PFSK-1 (cell line): ENCODE results near the gene SIRT6.

ENCODE experiments used
- POLR2AphosphoS5 ChIP-seq: IDR thresholded peaks from 2 replicates; pipeline ENCODE4 v1.6.1; 2012; ENCODE audit warnings: low read depth, mild to moderate bottlenecking, control low read depth, low read length, moderate library complexity
- TF ChIP-seq, protein P1 (sequence below), 2 experiments: IDR thresholded peaks; 2 replicates each; pipeline versions ENCODE4 v1.6.1 to v1.8.0; 2011 to 2012; ENCODE audit warnings: low read depth in 2 of 2, low read length in 2 of 2, control low read depth in 1 of 2, inconsistent platforms in 1 of 2, mild to moderate bottlenecking in 1 of 2, moderate library complexity in 1 of 2; ENCODE audit not compliant: insufficient read depth in 1 of 2

DNA sequence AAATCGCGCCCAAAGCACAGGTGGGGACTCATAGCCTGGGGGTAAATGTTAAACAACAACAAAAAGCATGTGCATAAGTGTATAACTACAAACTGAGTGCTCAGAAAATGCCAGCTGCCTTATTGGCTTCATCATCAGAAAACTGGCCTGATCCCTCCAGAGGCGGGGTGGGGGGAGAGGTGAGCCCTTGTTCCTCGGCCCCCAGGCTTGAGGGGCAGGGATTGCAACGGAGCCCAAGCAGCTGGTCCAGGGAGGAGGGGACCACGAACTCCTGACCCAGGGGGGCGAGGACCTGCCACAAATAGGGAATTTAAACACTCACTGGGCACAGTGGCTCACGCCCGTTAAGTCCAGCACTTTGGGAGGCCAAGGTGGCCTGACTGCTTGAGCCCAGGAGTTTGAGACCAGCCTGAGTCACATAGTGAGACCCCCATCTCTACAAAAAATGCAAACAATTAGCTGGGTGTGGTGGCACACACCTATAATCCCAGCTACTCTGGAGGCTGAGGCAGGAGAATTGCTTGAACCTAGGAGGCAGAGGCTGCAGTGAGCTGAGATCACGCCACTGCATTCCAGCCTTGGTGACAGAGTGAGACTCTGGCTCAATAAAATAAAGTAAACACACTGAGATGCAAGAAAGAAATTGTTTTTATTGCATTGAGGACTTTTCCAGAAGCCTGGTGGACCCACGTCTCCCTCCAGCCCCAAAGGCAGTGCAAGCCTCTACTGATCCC lies 8.7 kb downstream of the SIRT6 start:
- TF ChIP-seq POLR2AphosphoS5, result no peak
- TF ChIP-seq, protein P1, sequence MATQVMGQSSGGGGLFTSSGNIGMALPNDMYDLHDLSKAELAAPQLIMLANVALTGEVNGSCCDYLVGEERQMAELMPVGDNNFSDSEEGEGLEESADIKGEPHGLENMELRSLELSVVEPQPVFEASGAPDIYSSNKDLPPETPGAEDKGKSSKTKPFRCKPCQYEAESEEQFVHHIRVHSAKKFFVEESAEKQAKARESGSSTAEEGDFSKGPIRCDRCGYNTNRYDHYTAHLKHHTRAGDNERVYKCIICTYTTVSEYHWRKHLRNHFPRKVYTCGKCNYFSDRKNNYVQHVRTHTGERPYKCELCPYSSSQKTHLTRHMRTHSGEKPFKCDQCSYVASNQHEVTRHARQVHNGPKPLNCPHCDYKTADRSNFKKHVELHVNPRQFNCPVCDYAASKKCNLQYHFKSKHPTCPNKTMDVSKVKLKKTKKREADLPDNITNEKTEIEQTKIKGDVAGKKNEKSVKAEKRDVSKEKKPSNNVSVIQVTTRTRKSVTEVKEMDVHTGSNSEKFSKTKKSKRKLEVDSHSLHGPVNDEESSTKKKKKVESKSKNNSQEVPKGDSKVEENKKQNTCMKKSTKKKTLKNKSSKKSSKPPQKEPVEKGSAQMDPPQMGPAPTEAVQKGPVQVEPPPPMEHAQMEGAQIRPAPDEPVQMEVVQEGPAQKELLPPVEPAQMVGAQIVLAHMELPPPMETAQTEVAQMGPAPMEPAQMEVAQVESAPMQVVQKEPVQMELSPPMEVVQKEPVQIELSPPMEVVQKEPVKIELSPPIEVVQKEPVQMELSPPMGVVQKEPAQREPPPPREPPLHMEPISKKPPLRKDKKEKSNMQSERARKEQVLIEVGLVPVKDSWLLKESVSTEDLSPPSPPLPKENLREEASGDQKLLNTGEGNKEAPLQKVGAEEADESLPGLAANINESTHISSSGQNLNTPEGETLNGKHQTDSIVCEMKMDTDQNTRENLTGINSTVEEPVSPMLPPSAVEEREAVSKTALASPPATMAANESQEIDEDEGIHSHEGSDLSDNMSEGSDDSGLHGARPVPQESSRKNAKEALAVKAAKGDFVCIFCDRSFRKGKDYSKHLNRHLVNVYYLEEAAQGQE (IDR thresholded peaks at IDR 0.05; ENCODE audit: insufficient read depth in 1 of 2, low read depth in 2 of 2, low read length in 2 of 2), result no peak
